ENCODE measurements around the gene ZDHHC19. TPM values are rescaled to one million over a fixed set of nuclear protein-coding genes. Genes with fewer than 3 reads are reported as not detected.

ZDHHC19 gene
- total and polyA plus RNA-seq, 10 donors: 0.79 to 44.6 (median 7.1) TPM

- WGBS, 5 donors: 68 to 81% (median 76%) methylated on average over 7 of the region's 7 CpGs
- DNase-seq: no peak
- TF ChIP-seq, protein P1, sequence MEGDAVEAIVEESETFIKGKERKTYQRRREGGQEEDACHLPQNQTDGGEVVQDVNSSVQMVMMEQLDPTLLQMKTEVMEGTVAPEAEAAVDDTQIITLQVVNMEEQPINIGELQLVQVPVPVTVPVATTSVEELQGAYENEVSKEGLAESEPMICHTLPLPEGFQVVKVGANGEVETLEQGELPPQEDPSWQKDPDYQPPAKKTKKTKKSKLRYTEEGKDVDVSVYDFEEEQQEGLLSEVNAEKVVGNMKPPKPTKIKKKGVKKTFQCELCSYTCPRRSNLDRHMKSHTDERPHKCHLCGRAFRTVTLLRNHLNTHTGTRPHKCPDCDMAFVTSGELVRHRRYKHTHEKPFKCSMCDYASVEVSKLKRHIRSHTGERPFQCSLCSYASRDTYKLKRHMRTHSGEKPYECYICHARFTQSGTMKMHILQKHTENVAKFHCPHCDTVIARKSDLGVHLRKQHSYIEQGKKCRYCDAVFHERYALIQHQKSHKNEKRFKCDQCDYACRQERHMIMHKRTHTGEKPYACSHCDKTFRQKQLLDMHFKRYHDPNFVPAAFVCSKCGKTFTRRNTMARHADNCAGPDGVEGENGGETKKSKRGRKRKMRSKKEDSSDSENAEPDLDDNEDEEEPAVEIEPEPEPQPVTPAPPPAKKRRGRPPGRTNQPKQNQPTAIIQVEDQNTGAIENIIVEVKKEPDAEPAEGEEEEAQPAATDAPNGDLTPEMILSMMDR (IDR thresholded peaks at IDR 0.05 in 8 of 11, conservative IDR thresholded peaks at IDR 0.05 in 3 of 11): no peak
- TF ChIP-seq POLR2AphosphoS5 (IDR thresholded peaks at IDR 0.05): no peak
- no peak for TF ChIP-seq POLR2A (IDR thresholded peaks at IDR 0.05)
These were observed 61.3 kb downstream of the ZDHHC19 start for GRCh38 chr3:196149831-196150301.

DNA sequence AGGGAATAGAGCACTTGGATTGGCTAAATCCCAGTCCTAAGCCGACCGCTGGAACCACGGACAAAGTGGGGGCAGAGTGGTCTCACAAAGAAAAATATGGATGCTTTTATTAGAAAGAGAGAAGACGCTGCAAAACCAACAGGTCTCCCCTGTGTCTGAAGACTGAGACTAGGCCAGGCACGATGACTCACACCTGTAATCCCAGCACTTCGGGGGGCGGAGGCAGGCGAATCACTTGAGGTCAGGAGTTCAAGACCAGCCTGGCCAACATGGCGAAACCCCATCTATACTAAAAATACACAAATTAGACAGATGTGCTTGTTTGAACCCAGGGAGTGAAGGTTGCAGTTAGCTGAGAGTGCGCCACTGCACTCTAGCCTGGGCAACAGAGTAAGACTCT lies 61.8 kb downstream of the ZDHHC19 start:
- intact Hi-C loops (cut with DNase I; ENCODE audit: low total_unique reads): no loop called here
- H3K27ac ChIP-seq: no peak overlapping the region
- no peaks in the 10 kb centered on the region for H3K36me3 ChIP-seq
- TF ChIP-seq POLR2A (IDR thresholded peaks at IDR 0.05) (no peak), POLR2AphosphoS5 (IDR thresholded peaks at IDR 0.05) (no peak)
- TF ChIP-seq, protein P1 (IDR thresholded peaks at IDR 0.05 in 8 of 11, conservative IDR thresholded peaks at IDR 0.05 in 3 of 11): no peak
- no peak for DNase-seq
- no peaks in the 10 kb centered on the region for H3K27me3 ChIP-seq (replicated peaks in 1 of 7)
- WGBS, 5 donors: 63 to 90% (median 90%) methylated on average over 10 of the region's 10 CpGs
- H3K4me3 ChIP-seq: no peak overlapping the region
- peaks cover 0 to 17% (median 5%) of the 10 kb centered on the region in 8 donors for H3K9me3 ChIP-seq
- peaks cover 0 to 8% (median 0%) of the 10 kb centered on the region in 6 donors for H3K4me1 ChIP-seq

More at GRCh38 chr3:196149831-196150301, 61.3 kb downstream of the ZDHHC19 start:
- intact Hi-C loops (cut with DNase I; ENCODE audit: low total_unique reads): no loop called here
- Histone ChIP-seq H3K4me1 (peaks cover 0 to 7% (median 0%) of the 10 kb centered on the region in 6 donors), H3K27ac (no peak overlapping the region), H3K9me3 (peaks cover 0 to 17% (median 5%) of the 10 kb centered on the region in 8 donors), H3K36me3 (no peaks in the 10 kb centered on the region), H3K4me3 (no peak overlapping the region), H3K27me3 (replicated peaks in 1 of 7) (no peaks in the 10 kb centered on the region)

Small RNA genes lying within 50 kb of the gene (small RNA-seq; reads per million reads assigned to genes)
- gene RF00019: 0 reads per million in 4 donors

Other genes starting within 250 kb of the ZDHHC19 start
- 100 to 1,000 TPM in 1 of 7 donors, 10 to 100 TPM in 6; 44.2 to 104 (median 82.7) TPM for gene TFRC, start 129.3 kb downstream of the ZDHHC19 start, total RNA-seq
- 10 to 100 TPM; 13.2 to 18.7 (median 15.5) TPM for gene TFRC, start 129.3 kb downstream of the ZDHHC19 start, polyA plus RNA-seq
- gene SLC51A, start 5.1 kb upstream of the ZDHHC19 start, total RNA-seq: 10 to 100 TPM in 1 of 7 donors, 1 to 10 TPM in 6; 2.0 to 14.6 (median 4.1) TPM
- 1 to 10 TPM in 1 of 3 donors, under 1 TPM in 2; 0.30 to 1.1 (median 0.54) TPM for gene SLC51A, start 5.1 kb upstream of the ZDHHC19 start, polyA plus RNA-seq
- gene PCYT1A, start 76.3 kb upstream of the ZDHHC19 start, total RNA-seq: 100 to 1,000 TPM in 3 of 7 donors, 10 to 100 TPM in 4; 63.2 to 128 (median 94.9) TPM
- 10 to 100 TPM; 10.6 to 27.1 (median 24.9) TPM for gene PCYT1A, start 76.3 kb upstream of the ZDHHC19 start, polyA plus RNA-seq
- 10 to 100 TPM in 1 of 7 donors, 1 to 10 TPM in 6; 1.7 to 10.4 (median 4.8) TPM for gene DYNLT2B, start 106.8 kb upstream of the ZDHHC19 start, total RNA-seq
- 10 to 100 TPM; 15.1 to 21.3 (median 17.2) TPM for gene DYNLT2B, start 106.8 kb upstream of the ZDHHC19 start, polyA plus RNA-seq
- under 1 TPM in 1 of 7 donors, not detected in 6; 0.46 TPM for gene TM4SF19, start 127.0 kb upstream of the ZDHHC19 start, total RNA-seq
- 1 to 10 TPM in 1 of 3 donors, not detected in 2; 6.5 TPM for gene TM4SF19, start 127.0 kb upstream of the ZDHHC19 start, polyA plus RNA-seq
- 10 to 100 TPM; 21.1 to 59.0 (median 53.6) TPM for gene UBXN7, start 221.0 kb upstream of the ZDHHC19 start, total RNA-seq
- 10 to 100 TPM in 1 of 3 donors, 1 to 10 TPM in 2; 2.4 to 12.8 (median 2.5) TPM for gene UBXN7, start 221.0 kb upstream of the ZDHHC19 start, polyA plus RNA-seq